HL-60 (cell line): ENCODE data around the gene CCND1.

Experiments
- CTCF ChIP-seq: IDR thresholded peaks from one replicate; pipeline ENCODE4 v1.5.1; 2011; ENCODE audit warnings: low read length, control low read depth, inconsistent platforms; ENCODE audit not compliant: insufficient read depth
- GABPA ChIP-seq: IDR thresholded peaks from 2 replicates; pipeline ENCODE4 v1.6.1; 2012; ENCODE audit warnings: low read depth
- POLR2AphosphoS5 ChIP-seq: IDR thresholded peaks from 2 replicates; pipeline ENCODE4 v1.6.1; 2012; ENCODE audit warnings: low read depth
- SPI1 ChIP-seq: IDR thresholded peaks from 2 replicates; pipeline ENCODE4 v1.6.1; 2012; ENCODE audit warnings: low read depth, mild to moderate bottlenecking, borderline replicate concordance
- TF ChIP-seq, protein P1 (sequence below): IDR thresholded peaks from 2 replicates; pipeline ENCODE4 v1.6.1; 2012; ENCODE audit warnings: low read depth; ENCODE audit not compliant: insufficient replicate concordance

DNA sequence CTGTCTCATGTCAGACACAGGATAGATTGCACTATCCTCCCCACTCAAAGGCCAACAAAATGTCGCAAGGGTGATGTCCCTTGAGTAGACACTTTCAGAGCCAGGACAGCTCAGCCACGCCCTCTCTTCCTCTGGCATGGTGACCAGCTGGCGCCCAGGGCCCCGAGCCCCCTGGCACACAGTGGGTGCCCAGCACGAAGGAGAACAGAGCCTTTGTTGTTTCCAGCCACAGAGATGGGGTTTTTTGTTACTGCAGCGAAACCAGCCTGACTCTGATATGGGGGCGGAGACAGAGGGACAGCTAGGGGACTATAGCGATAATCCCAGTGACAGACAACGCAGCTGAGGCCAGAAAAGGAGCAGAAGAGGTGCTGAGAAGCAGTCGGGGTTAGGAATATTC is 23.3 kb upstream of the CCND1 start:
- TF ChIP-seq, protein P1, sequence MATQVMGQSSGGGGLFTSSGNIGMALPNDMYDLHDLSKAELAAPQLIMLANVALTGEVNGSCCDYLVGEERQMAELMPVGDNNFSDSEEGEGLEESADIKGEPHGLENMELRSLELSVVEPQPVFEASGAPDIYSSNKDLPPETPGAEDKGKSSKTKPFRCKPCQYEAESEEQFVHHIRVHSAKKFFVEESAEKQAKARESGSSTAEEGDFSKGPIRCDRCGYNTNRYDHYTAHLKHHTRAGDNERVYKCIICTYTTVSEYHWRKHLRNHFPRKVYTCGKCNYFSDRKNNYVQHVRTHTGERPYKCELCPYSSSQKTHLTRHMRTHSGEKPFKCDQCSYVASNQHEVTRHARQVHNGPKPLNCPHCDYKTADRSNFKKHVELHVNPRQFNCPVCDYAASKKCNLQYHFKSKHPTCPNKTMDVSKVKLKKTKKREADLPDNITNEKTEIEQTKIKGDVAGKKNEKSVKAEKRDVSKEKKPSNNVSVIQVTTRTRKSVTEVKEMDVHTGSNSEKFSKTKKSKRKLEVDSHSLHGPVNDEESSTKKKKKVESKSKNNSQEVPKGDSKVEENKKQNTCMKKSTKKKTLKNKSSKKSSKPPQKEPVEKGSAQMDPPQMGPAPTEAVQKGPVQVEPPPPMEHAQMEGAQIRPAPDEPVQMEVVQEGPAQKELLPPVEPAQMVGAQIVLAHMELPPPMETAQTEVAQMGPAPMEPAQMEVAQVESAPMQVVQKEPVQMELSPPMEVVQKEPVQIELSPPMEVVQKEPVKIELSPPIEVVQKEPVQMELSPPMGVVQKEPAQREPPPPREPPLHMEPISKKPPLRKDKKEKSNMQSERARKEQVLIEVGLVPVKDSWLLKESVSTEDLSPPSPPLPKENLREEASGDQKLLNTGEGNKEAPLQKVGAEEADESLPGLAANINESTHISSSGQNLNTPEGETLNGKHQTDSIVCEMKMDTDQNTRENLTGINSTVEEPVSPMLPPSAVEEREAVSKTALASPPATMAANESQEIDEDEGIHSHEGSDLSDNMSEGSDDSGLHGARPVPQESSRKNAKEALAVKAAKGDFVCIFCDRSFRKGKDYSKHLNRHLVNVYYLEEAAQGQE = no peak
- TF ChIP-seq POLR2AphosphoS5 (no peak), CTCF (no peak), SPI1 (no peak), GABPA (no peak)
